Breast epithelium (tissue), 4 donors: ENCODE data around the gene NDUFA3. TPM values are rescaled to one million over a fixed set of nuclear protein-coding genes. Genes with fewer than 3 reads are reported as not detected.

Experiments used
- DNase-seq, 2 donors: peaks; one replicate each; pipeline ENCODE4 v3.0.0-alpha.2; 2019; ENCODE audit warnings: low spot score in 2 of 2
- H3K27ac ChIP-seq, 2 donors: fragments of 200-600 bp; sonication (generic) in 1 of 2; one replicate each; pipeline ENCODE4 v1.5.1; 2016 to 2019; ENCODE audit warnings: mild to moderate bottlenecking in 1 of 2
- H3K27me3 ChIP-seq, 2 donors: fragments of 200-600 bp; sonication (generic) in 1 of 2; one replicate each; pipeline versions ENCODE4 v1.5.1 to v1.6.0; 2017 to 2019; ENCODE audit warnings: control low read depth in 1 of 2, mild to moderate bottlenecking in 1 of 2
- H3K36me3 ChIP-seq: fragments of 200-600 bp; one replicate; pipeline ENCODE4 v1.5.1; 2019
- H3K4me1 ChIP-seq, 2 donors: fragments of 200-600 bp; sonication (generic); one replicate each; pipeline ENCODE4 v1.5.1; 2016 to 2019; ENCODE audit warnings: control low read depth in 1 of 2
- H3K4me3 ChIP-seq, 3 donors: fragments of 200-600 bp; sonication (generic); 1 replicate in 2 of 3; 2 replicates in 1 of 3; pipeline ENCODE4 v1.5.1; 2016 to 2019; ENCODE audit warnings: mild to moderate bottlenecking in 3 of 3, moderate library complexity in 2 of 3
- H3K9me3 ChIP-seq, 2 donors: fragments of 200-600 bp; sonication (generic) in 1 of 2; one replicate each; pipeline ENCODE4 v1.5.1; 2016 to 2019; ENCODE audit warnings: control low read depth in 1 of 2
- POLR2A ChIP-seq: fragments of 450-650 bp; IDR thresholded peaks from one replicate; pipeline ENCODE4 v1.6.1; 2016; ENCODE audit warnings: antibody characterized with exemption, mild to moderate bottlenecking, moderate library complexity
- POLR2AphosphoS5 ChIP-seq, 3 donors: sonication (generic); formaldehyde crosslinking; IDR thresholded peaks; one replicate each; pipeline ENCODE4 v1.6.1; 2017; ENCODE audit warnings: antibody characterized with exemption in 3 of 3
- intact Hi-C: fragments of 100-400 bp; cut with DNase I; formaldehyde crosslinking; loops from one replicate; pipeline ENCODE4 v1.15.1; 2023; ENCODE audit warnings: low total_unique reads
- total RNA-seq, 3 donors: library from RNA; depleted of rRNA; stranded (reverse); fragments of >200 nt; gene quantifications; one replicate each; pipeline ENCODE4 v1.1.0, GENCODE V29; 2016
- TF ChIP-seq, protein P1 (sequence below), 3 donors: fragments of 450-650 bp; IDR thresholded peaks; one replicate each; pipeline ENCODE4 v1.5.1; 2016 to 2017; ENCODE audit warnings: antibody characterized with exemption in 3 of 3, mild to moderate bottlenecking in 3 of 3, moderate library complexity in 3 of 3

The NDUFA3 gene
- total RNA-seq, 3 donors from 2014 or later: 17.3 to 20.6 (median 20.5) TPM

DNA sequence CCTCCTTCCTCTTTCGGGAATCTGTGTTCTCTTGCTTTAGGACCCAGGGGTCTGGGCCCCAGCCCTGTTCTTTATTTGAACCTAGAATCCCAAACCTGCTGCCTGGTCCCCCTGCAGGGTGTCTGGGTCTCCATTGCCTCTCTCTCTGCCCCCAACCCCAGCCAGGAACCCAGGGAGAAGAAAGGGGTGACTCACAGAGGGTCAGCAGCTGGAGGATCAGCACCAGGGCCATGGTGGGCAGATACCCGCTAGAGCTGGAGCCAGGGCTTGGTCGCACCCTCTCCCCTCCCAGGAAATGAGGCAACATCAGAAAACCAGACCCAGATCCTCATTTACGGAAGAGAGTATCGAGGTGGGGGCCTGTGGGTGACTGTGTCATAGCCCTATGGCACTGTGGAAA lies 2.1 kb upstream of the NDUFA3 start, which contains the start of gene OSCAR:
OSCAR (minus strand) TSS at position 243 of the 400 bp plus-strand sequence; CDS start at position 232, 11 bp downstream.
- Histone ChIP-seq H3K27me3 (peaks cover 0 to 3% of the 10 kb centered on the region in 2 donors), H3K36me3 (no peaks in the 10 kb centered on the region), H3K27ac (no peak within 1 kb of the TSS), H3K4me3 (no peak within 1 kb of the TSS), H3K4me1 (peaks cover 0 to 3% of the 10 kb centered on the region in 2 donors), H3K9me3 (no peaks in the 10 kb centered on the region)
- TF ChIP-seq POLR2A (no peak), POLR2AphosphoS5 (IDR thresholded peaks at IDR 0.05) (no peak)
- TF ChIP-seq, protein P1, sequence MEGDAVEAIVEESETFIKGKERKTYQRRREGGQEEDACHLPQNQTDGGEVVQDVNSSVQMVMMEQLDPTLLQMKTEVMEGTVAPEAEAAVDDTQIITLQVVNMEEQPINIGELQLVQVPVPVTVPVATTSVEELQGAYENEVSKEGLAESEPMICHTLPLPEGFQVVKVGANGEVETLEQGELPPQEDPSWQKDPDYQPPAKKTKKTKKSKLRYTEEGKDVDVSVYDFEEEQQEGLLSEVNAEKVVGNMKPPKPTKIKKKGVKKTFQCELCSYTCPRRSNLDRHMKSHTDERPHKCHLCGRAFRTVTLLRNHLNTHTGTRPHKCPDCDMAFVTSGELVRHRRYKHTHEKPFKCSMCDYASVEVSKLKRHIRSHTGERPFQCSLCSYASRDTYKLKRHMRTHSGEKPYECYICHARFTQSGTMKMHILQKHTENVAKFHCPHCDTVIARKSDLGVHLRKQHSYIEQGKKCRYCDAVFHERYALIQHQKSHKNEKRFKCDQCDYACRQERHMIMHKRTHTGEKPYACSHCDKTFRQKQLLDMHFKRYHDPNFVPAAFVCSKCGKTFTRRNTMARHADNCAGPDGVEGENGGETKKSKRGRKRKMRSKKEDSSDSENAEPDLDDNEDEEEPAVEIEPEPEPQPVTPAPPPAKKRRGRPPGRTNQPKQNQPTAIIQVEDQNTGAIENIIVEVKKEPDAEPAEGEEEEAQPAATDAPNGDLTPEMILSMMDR (IDR thresholded peaks at IDR 0.05): no peak
- intact Hi-C loops: no loop called here
- no peak for DNase-seq

DNA sequence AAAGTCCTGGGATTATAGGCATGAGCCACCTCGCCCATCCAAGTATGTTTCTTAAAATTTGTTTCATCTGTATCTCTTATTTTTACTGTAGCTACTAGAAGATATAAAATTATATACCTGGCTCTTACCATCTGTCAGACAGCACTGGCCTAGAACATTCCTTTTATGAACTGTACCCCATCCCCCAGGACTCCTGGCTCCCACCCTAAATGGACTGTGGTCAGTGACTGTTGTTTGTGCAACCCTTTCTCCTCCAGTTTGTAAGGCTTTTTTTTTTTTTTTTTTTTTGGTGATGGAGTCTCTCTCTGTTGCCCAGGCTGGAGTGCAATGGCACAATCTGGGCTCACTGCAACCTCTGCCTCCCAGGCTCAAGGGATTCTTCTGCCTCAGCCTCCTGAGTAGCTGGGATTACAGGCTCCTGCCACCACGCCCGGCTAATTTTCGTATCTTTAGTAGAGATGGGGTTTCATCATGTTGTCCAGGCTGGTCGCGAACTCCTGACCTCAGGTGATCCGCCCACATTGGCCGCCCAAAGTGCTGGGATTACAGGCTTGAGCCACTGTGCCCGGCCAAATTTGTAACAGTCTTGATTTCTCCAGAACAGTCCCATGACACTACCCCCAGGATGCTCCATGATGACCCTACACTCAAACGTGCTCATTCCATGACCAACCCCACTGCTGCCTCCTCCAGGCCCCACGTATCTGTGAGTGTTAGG lies 2.5 kb downstream of the NDUFA3 start:
- H3K27ac ChIP-seq: no peak overlapping the region
- intact Hi-C loops: no loop called here

DNA sequence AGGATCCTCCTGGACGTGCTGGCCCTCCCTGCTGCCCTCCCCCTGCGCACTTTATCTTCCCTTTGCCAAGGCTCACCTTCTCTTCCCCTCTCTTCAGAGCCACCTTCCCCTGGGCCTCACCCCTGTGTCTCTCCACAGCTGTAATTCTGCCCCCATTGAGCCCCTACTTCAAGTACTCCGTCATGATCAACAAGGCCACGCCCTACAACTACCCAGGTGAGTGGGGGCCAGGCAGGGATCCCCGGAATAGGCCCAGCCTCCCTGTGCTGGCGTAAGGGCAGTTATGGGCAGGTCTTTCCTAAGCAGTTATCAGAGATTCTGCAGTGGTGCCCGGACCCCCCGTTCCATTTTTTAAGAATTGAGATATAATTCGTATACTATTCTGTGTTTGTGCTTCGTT lies 3.1 kb downstream of the NDUFA3 start:
- H3K4me1 ChIP-seq: no peaks in the 10 kb centered on the region
- no peak for TF ChIP-seq POLR2A
- TF ChIP-seq, protein P1 (IDR thresholded peaks at IDR 0.05): no peak
- TF ChIP-seq POLR2AphosphoS5 (IDR thresholded peaks at IDR 0.05): no peak
- intact Hi-C loops: no loop called here

More for the DNA sequence above, 2.5 kb downstream of the NDUFA3 start:
- DNase-seq: no peak
- no peaks in the 10 kb centered on the region for H3K36me3 ChIP-seq
- no peaks in the 10 kb centered on the region for H3K4me1 ChIP-seq
- H3K27me3 ChIP-seq: no peaks in the 10 kb centered on the region
- TF ChIP-seq POLR2AphosphoS5 (IDR thresholded peaks at IDR 0.05) (no peak), POLR2A (no peak)
- TF ChIP-seq, protein P1 (IDR thresholded peaks at IDR 0.05): no peak
- no peak overlapping the region for H3K4me3 ChIP-seq
- no peaks in the 10 kb centered on the region for H3K9me3 ChIP-seq

DNA sequence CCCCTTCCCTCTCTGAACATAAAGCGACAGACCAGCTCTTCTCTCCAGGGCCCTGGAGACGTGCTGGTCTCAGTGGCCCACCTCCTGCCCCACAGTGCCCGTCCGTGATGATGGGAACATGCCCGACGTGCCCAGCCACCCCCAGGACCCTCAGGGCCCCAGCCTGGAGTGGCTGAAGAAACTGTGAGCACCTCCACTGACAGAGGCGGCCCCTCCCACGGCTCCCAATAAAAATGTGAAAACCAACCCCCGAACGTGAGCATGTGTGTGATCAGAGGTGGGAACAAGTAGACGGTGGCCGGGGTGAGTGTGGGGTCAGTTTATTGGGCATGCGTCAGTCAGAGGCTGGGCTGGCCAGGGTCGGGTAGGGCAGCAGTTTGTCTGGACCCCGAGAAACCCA lies 4.1 kb downstream of the NDUFA3 start:
- H3K27me3 ChIP-seq: no peaks in the 10 kb centered on the region
- no peaks in the 10 kb centered on the region for H3K9me3 ChIP-seq
- no peaks in the 10 kb centered on the region for H3K4me1 ChIP-seq
- TF ChIP-seq POLR2A: no peak
- no peak for TF ChIP-seq POLR2AphosphoS5 (IDR thresholded peaks at IDR 0.05)
- TF ChIP-seq, protein P1 (IDR thresholded peaks at IDR 0.05): no peak
- H3K4me3 ChIP-seq: no peak overlapping the region
- no peaks in the 10 kb centered on the region for H3K36me3 ChIP-seq
- intact Hi-C loops: no loop called here
- DNase-seq: no peak
- no peak overlapping the region for H3K27ac ChIP-seq

More for the DNA sequence above, 3.1 kb downstream of the NDUFA3 start:
- no peaks in the 10 kb centered on the region for H3K9me3 ChIP-seq
- no peak overlapping the region for H3K27ac ChIP-seq
- no peak for DNase-seq
- H3K4me3 ChIP-seq: no peak overlapping the region
- H3K27me3 ChIP-seq: no peaks in the 10 kb centered on the region
- no peaks in the 10 kb centered on the region for H3K36me3 ChIP-seq

DNA sequence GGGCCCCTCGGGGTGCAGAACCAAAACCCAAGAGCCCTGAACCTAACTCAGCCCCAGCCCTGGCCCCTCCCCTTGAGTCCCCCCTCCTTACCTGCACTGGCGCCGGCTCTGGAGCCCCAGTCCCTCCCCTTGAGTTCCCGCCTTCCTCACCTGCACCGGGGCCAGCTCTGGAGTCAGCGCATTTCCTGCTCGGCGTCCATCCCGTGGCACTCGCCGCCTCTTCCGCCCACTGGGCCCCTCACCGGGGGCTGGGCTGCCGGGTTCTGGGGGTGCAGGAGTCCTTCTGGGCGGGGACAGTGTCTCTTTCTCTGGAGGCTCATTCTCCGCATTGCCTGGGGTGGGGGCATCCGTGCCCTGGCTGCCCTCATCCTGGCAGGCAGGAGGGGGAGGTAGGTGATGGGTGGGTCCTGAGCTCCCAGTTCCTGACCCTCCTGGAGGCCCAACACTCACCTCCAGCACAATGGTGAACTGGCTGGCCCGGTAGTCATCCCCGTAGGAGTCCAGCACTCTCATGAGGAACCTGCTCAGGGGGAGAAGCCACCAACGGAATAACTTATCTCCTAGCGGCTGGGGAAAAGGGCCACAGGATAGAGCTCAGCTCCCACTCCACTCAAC lies 5.3 kb downstream of the NDUFA3 start:
- H3K4me1 ChIP-seq: no peaks in the 10 kb centered on the region
- no peaks in the 10 kb centered on the region for H3K9me3 ChIP-seq
- DNase-seq: no peak
- intact Hi-C loops: no loop called here
- TF ChIP-seq, protein P1 (IDR thresholded peaks at IDR 0.05): no peak
- TF ChIP-seq POLR2A (no peak), POLR2AphosphoS5 (IDR thresholded peaks at IDR 0.05) (no peak)
- no peak overlapping the region for H3K4me3 ChIP-seq
- no peak overlapping the region for H3K27ac ChIP-seq
- no peaks in the 10 kb centered on the region for H3K36me3 ChIP-seq
- no peaks in the 10 kb centered on the region for H3K27me3 ChIP-seq
